GM21717 (cell line): ENCODE data around the gene METTL15.
"Not testable (repeated sequence)": the region's sequence is repeated elsewhere in the genome, so short reads cannot be mapped to it uniquely, and the experiment has no call there.

Experiments
- ATAC-seq: cut with Tn5 transposase; IDR thresholded peaks from one replicate; pipeline ENCODE4 v1.9.1; 2021; ENCODE audit warnings: mild to moderate bottlenecking, moderate library complexity; ENCODE audit not compliant: unreplicated experiment

METTL15 gene

GRCh38 chr11:28274216-28274615 is 166.0 kb downstream of the METTL15 start:
- ATAC-seq = no peak

GRCh38 chr11:28284196-28284595 is 176.0 kb downstream of the METTL15 start:
- no peak for ATAC-seq

DNA sequence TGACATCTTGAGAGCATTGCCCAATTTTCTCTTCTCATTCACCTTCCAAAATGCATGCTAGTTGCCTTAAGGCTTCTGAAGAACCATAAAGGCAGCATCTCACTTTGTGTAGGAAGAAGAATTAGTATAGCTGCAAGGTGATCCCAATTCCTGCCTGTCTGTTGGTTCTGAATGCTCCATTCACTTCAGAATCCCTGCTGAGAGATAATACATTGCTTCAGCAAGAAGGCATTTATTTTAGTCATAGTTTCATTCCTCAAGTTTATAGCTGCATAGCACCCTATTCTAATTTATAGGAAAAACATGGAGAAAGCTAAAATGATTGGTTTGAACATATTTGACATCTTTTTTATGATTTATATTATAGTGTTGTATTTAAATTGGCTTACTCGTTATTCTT is 181.3 kb downstream of the METTL15 start:
- no peak for ATAC-seq

DNA sequence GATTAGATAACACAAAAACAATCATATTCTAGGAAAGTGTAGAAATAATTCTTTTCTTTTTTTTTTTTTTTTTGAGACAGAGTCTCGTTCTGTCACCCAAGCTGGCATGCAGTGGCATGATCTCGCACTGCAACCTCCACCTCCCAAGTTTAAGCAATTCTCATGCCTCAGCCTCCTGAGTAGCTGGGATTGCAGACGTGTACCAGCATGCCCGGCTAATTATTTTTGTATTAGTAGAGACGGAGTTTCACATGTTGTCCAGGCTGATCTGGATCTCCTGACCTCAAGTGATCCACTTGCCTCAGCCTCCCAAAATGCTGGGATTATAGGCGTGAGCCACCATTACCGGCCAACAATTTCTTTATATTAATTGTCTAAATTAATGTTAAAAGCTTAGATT is 182.8 kb downstream of the METTL15 start:
- ATAC-seq = not testable (repeated sequence)

DNA sequence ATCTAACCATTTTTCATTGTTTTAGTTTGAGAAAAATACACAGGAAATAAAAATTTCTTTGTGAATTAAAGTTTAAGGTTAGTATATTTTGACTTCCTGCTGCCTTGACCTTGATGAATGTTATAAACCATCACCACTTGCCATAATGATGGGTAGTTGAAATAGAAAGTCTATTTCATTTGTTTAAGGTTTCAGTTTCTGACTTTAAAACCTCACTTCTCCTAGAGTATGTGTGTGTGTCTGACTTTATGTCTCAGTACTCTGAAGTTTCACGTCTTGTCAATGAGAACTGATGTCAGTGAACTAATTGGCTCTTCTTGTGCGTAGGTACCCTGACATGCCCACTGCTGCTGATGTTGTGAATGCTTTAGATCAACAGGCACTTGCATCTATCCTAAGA is 188.2 kb downstream of the METTL15 start:
- peak; percentile 99 for ATAC-seq

- no peak for ATAC-seq
Observed at GRCh38 chr11:28298209-28298608, 190.0 kb downstream of the METTL15 start.

DNA sequence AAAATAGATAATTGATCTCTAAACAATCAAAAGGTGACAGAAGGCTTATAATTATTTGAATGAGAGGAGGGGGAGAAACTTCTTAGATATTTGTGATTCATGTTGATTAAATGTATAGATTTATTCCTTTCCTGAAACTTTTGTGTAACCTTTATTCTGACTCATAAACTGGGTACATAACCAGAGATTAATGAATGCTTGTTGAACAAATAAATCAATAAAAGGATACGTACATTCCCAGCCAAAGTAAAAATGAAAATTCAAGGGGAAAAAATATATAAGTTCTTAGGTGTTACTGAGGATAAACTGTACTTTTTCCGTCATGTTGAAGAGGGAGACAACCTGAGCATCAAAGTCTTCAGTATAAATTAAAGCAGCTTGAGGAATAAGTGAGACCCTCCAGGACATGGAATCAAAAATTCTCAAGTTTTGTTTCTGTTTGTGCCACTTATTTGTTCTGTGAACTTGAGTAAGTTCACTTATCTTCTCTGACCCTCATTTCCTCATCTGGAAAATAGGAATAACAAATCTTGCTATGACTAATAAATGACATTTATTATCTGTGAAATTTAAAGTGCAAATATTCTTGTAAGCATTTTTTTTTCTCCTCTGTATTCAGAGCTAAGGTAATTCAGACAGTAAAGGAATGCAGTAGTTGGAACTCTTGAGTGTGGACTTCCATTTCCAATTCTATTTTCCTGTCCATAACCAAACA is 195.4 kb downstream of the METTL15 start:
- no peak for ATAC-seq

DNA sequence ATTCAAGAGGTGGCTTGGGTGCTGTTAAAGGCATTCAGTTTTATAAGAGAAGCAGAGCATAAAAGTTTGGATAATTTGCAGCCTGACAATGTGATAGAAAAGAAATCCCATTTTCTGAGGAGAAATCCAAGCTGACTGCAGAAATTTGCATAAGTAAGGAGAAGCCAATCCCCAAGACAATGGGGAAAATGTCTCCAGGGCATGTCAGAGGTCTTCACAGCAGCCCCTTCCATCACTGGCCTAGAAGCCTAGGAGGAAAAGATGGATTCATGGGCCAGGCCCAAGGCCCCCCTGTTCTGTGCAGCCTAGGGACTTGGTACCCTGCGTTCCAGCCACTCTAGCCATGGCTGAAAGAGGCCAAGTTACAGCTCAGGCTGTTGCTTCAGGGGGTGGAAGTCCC is 207.3 kb downstream of the METTL15 start:
- no peak for ATAC-seq

- ATAC-seq = no peak
Observed at GRCh38 chr11:28318871-28319270, 210.7 kb downstream of the METTL15 start.

GRCh38 chr11:28323621-28324020 is 215.4 kb downstream of the METTL15 start:
- ATAC-seq = no peak

DNA sequence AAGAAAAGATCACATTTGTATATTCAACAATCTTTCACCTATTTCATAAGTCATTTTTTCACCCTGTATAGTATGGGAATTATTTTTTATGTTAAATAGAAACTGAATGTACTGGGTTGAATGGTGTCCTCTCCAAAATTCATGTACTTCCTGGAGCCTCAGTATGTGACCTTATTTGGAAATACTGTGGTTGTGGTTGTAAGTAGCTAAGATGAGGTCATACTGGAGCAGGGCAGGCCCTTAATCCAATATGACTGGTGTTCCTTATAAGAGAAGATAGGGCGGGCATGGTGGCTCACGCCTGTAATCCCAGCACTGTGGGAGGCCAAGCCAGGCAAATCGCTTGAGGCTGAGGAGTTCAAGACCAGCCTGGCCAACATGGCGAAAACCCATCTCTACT is 224.2 kb downstream of the METTL15 start:
- not testable (repeated sequence) for ATAC-seq

DNA sequence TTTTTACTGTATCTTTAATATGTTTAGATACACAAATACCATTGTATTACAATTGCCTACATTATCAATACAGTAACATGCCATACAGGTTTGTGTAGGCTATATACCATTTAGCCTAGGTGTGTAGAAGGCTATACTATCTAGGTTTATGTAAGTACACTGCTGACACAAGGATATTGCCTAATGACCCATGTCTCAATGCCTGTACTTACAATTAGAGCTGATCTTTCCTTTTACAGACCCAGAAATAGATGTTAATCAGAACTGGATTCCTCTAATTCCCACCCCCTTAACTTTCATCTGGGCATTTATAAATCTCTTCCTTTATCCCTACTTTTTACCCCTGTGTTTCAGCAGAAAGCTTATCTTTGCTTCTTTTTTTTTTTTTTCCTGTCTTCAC is 229.5 kb downstream of the METTL15 start:
- no peak for ATAC-seq

DNA sequence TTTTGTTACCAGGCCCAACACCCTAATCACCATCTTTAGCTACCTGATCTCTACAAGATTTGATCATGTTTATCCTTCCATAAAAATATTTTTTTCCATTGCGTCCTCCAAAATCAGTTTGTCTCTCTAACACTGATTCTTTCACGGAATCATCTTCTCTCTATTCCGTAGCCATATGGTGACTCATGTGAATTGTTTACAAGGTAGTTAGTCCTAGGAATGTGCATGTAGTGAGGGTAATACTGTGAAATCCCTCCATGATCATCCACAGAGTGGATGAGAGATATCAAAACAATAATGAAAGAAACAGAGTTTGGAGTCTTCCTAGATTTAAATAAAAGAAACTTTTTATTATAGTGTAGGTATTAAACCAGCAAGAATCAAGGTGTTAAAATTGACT is 230.2 kb downstream of the METTL15 start:
- ATAC-seq = no peak

- ATAC-seq = no peak
Observed at GRCh38 chr11:28339488-28339887, 231.3 kb downstream of the METTL15 start.

DNA sequence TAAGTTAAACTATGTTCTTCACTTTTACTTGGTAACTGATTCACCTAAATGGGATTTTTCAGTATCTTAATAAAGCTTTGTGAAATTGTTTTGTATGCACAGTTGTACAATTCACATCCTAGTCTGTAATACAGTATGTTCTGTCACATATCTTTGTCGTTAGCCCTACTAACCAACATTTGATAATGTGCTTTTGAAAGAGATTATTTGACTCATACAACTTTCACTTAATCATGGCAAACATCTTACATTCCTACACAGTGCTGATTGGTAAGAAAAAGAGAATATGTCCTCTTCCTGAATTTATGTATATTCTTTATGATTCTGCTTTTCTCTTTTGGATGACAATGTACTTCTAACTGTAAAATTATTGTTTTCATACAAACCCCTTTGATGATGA is 234.5 kb downstream of the METTL15 start:
- ATAC-seq = no peak

DNA sequence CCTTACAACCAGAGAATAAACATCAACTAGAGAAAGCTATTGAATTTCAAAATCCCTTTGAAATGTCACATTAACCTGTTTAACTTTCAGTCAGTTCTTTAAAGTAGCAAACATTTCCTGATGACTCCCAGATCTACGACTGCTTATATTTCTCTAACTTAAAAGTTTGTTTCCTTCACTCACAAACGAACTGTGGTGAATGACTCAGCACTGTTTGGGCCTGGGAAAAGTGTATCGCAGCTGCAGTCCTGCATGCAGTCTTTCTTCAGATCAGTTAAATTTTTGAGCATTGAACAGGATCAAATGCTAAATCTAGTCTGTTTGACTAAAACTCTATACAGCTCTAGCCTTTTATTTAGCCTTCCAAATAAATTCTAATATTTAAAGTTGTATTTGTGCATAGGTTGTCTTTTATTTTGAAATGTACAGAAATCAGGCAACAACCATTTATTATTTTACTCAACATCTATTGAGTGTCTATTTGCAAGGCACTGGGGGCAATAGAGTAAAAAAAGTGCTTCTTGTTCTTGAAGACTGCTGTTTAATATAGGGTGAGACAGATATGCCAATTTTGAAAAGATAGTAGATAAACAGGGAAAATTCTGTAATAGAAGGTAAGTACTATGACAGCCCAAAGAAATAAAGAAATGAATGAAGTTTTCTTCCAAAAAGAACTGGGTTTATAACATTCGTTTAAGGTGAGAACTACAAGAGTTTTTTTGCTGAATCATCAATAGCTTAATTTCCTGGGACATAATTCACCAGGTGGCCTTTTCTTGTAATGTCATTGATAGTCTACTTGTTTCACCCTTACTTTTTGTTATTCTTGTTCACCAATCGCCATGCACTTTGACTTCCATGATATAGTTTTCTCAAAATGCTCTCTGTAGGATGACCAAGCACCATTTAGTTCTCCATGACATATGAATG is 235.4 kb downstream of the METTL15 start:
- ATAC-seq = no peak

DNA sequence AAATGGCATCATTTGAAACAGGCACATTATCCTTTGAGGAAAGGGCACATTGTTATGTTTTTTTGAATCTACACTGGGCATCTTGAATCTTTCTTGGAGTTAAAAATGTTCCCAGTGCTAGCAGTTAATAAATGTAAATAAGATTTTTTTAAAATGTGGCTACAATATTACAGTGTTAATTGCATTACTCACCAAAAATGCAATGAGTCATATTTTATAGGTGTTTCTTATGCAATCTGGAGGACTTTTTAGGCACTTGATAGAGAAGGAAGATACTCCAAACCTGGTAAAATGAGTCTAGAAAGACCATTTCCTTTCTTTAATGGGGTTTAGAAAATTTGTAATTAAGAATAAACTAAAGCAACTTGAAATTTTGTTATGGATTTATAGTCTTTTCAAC is 238.0 kb downstream of the METTL15 start:
- ATAC-seq = no peak

GRCh38 chr11:28346721-28347120 is 238.5 kb downstream of the METTL15 start:
- ATAC-seq = no peak

DNA sequence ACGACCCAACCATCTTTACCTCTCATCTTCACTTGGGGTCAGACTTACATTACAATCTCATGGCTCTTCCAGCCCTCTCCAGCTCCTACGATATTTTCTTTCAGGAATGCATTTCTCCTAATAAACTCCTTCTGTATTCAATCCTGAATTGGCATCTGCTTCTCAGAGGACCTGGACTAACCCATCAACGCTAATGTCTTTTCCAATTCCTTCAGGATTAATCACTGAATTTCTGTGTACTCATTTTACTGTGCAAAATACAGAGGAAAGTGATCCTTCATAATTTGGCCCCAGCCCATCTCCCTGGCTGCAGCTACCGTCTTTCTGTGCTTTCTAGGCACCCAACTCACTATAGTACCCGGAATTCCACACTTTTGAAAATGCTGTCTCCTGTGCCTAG is 239.2 kb downstream of the METTL15 start:
- ATAC-seq = no peak

DNA sequence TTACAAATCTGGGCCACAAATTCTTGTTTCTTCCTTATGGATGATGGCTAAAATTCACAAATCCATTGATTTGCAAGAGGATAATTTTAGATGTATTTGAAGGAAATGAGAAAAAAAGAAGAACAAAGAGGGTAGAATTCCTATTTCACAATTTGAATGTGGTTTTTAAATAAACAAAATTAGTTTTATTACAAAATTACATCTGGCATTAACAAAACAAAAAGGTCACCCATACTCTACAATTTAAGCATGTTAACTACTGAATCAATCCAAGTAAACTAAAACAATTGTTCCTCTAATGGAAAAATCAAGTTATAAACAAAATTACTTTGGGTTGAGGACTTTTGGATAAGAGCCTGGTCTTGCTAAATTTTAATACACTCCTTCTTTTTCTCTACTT is 242.0 kb downstream of the METTL15 start:
- ATAC-seq = no peak

DNA sequence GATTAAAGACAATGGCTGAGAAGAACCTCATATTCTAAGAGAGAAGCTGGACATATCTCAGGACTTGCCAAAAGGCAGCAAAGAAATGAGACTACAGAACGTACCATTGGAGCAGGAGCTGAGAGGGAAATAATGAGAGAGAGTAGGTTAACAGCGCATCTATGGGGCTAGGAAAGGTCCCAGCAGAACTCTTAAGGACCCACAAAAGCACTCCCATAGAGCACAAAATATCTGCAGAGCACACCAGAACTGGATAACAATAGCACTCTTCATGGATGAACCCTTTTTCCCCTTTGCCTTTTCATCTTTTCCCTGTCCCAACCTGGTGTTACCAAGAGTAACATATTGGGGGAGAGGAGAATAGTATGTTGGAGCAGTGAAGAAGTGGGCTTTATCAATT is 245.8 kb downstream of the METTL15 start:
- no peak for ATAC-seq
